ENCODE data around the gene MYH15. TPM values are rescaled to one million over a fixed set of nuclear protein-coding genes. Genes with fewer than 3 reads are reported as not detected.

MYH15 gene
- total and polyA plus RNA-seq, 5 donors from 2014 or later, result 0.03 to 0.12 TPM; not detected in 3

DNA sequence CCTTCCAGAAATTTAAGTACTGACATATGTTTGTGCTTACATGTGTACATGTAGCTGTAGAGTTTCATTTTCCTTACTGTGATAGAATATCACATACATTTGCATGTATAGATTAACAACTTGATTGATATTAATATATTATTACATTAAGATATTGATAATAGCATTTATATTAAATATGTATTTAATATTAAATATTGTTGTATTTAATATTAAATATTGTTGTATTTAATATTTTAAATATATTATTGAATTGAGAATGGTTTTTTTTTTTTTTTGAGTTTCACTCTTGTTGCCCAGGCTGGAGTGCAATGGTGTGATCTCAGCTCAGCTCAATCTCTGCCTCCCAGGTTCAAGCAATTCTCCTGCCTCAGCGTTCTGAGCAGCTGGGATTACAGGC is 76.5 kb downstream of the MYH15 start:
- Mint-ChIP-seq H3K4me1 (no peaks in the 10 kb centered on the region), H3K27ac (no peak overlapping the region), H3K4me3 (no peak overlapping the region), H3K36me3 (no peaks in the 10 kb centered on the region), H3K9me3 (peaks cover 0 to 11% (median 3%) of the 10 kb centered on the region in 7 donors), H3K27me3 (peaks cover 4% of the 10 kb centered on the region)
- Histone ChIP-seq H3K36me3 (ENCODE audit: control insufficient read depth, insufficient read depth, low read length) (no peaks in the 10 kb centered on the region), H3K9me3 (ENCODE audit: control insufficient read depth in 2 of 2, low read length in 2 of 2) (peaks cover 0 to 8% of the 10 kb centered on the region in 2 experiments), H3K4me1 (ENCODE audit: control insufficient read depth, insufficient read depth, low read length, poor library complexity, severe bottlenecking) (no peaks in the 10 kb centered on the region), H3K27ac (ENCODE audit: insufficient read depth, low read length, poor library complexity, severe bottlenecking) (no peak overlapping the region), H3K27me3 (ENCODE audit: control insufficient read depth, insufficient read depth, low read length) (no peaks in the 10 kb centered on the region), H3K4me3 (ENCODE audit: low read depth, low read length) (no peak overlapping the region)
- no peak for DNase-seq
- ATAC-seq (ENCODE audit: low read depth in 2 of 2), result no peak

DNA sequence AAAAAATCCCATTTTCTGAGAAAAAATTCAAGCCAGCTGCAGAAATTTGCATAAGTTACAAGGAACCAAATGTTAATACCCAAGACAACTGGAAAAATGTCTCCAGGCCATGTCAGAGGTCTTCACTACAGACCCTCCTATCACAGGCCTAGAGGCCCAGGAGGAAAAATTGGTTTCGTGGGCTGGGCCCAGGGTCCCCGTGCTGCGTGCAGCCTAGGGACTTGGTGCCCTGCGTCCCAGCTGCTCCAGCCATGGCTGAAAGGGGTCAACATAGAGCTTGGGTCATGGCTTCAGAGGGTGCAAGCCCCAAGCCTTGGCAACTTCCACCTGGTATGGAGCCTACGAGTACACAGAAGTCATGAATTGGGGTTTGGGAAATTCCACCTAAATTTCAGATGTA is 78.0 kb downstream of the MYH15 start:
- Mint-ChIP-seq H3K4me3 (no peak overlapping the region), H3K36me3 (no peaks in the 10 kb centered on the region), H3K4me1 (peaks cover 0 to 4% (median 0%) of the 10 kb centered on the region in 4 donors), H3K27ac (no peak overlapping the region), H3K9me3 (peaks cover 0 to 11% (median 3%) of the 10 kb centered on the region in 7 donors), H3K27me3 (peaks cover 4% of the 10 kb centered on the region)
- no peaks in the 10 kb centered on the region for H3K4me1 ChIP-seq (ENCODE audit: control insufficient read depth, insufficient read depth, low read length, poor library complexity, severe bottlenecking)
- H3K4me3 ChIP-seq (ENCODE audit: low read depth, low read length), result no peak overlapping the region
- H3K27me3 ChIP-seq (ENCODE audit: control insufficient read depth, insufficient read depth, low read length), result no peaks in the 10 kb centered on the region
- peaks cover 0 to 8% of the 10 kb centered on the region in 2 experiments for H3K9me3 ChIP-seq (ENCODE audit: control insufficient read depth in 2 of 2, low read length in 2 of 2)
- no peak overlapping the region for H3K27ac ChIP-seq (ENCODE audit: insufficient read depth, low read length, poor library complexity, severe bottlenecking)
- ATAC-seq (ENCODE audit: low read depth in 2 of 2), result no peak
- H3K36me3 ChIP-seq (ENCODE audit: control insufficient read depth, insufficient read depth, low read length), result no peaks in the 10 kb centered on the region
- DNase-seq, result no peak

DNA sequence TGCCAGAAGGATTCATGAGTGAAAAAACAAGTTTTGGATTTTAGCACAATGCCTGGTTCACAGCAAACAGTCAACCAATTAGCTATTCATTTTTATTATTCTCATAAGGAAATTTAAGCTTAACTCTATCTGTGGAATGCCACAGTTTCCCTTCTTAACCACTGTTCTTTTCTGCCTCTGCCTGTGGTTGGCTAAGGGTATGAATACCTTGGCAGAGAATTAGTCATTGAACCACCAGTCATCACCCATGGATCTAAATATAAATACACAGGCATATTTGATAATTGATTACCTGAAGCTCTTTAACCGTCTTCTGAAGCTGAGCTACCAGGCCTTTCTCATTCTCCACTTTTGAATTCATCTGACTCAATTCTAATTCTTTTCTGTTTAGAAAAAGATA is 79.9 kb downstream of the MYH15 start:
- Mint-ChIP-seq H3K4me1 (peaks cover 0 to 4% (median 0%) of the 10 kb centered on the region in 4 donors), H3K27ac (no peak overlapping the region), H3K27me3 (peaks cover 4% of the 10 kb centered on the region), H3K4me3 (no peak overlapping the region), H3K9me3 (peaks cover 0 to 11% (median 2%) of the 10 kb centered on the region in 7 donors), H3K36me3 (no peaks in the 10 kb centered on the region)
- no peaks in the 10 kb centered on the region for H3K27me3 ChIP-seq (ENCODE audit: control insufficient read depth, insufficient read depth, low read length)
- DNase-seq (no peak), ATAC-seq (ENCODE audit: low read depth in 2 of 2) (no peak)
- peaks cover 0 to 8% of the 10 kb centered on the region in 2 experiments for H3K9me3 ChIP-seq (ENCODE audit: control insufficient read depth in 2 of 2, low read length in 2 of 2)
- H3K4me1 ChIP-seq (ENCODE audit: control insufficient read depth, insufficient read depth, low read length, poor library complexity, severe bottlenecking), result no peaks in the 10 kb centered on the region
- no peak overlapping the region for H3K27ac ChIP-seq (ENCODE audit: insufficient read depth, low read length, poor library complexity, severe bottlenecking)
- H3K4me3 ChIP-seq (ENCODE audit: low read depth, low read length), result no peak overlapping the region
- H3K36me3 ChIP-seq (ENCODE audit: control insufficient read depth, insufficient read depth, low read length), result no peaks in the 10 kb centered on the region

DNA sequence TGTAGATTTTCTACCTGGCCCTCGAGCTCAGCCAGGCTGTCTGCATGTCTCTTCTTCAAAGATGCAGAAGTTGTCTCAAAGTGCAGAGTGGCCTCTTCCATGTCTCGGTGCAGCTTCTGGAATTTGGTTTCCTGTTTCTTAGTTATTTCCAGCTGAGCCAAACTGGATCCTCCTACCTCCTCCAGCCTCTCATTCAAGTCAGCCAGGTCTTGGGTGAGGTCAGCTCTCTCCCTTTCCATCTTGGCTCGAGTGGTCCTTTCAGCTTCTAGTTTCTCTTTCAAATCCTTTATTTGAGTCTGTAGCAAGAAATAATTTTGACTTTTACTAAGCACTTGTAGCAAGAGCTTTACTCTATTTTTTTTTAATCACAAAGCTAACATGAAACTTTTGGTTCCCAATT is 81.8 kb downstream of the MYH15 start:
- Histone ChIP-seq H3K4me1 (ENCODE audit: control insufficient read depth, insufficient read depth, low read length, poor library complexity, severe bottlenecking) (no peaks in the 10 kb centered on the region), H3K4me3 (ENCODE audit: low read depth, low read length) (no peak overlapping the region), H3K36me3 (ENCODE audit: control insufficient read depth, insufficient read depth, low read length) (no peaks in the 10 kb centered on the region), H3K27me3 (ENCODE audit: control insufficient read depth, insufficient read depth, low read length) (peaks cover 2% of the 10 kb centered on the region), H3K27ac (ENCODE audit: insufficient read depth, low read length, poor library complexity, severe bottlenecking) (no peak overlapping the region), H3K9me3 (ENCODE audit: control insufficient read depth in 2 of 2, low read length in 2 of 2) (peaks cover 0 to 8% of the 10 kb centered on the region in 2 experiments)
- Mint-ChIP-seq H3K4me1 (peaks cover 0 to 4% (median 0%) of the 10 kb centered on the region in 4 donors), H3K27ac (no peak overlapping the region), H3K4me3 (no peak overlapping the region), H3K36me3 (no peaks in the 10 kb centered on the region), H3K27me3 (peaks cover 4% of the 10 kb centered on the region), H3K9me3 (peaks cover 0 to 8% (median 2%) of the 10 kb centered on the region in 7 donors)
- ATAC-seq (ENCODE audit: low read depth in 2 of 2), result no peak
- DNase-seq, result no peak

DNA sequence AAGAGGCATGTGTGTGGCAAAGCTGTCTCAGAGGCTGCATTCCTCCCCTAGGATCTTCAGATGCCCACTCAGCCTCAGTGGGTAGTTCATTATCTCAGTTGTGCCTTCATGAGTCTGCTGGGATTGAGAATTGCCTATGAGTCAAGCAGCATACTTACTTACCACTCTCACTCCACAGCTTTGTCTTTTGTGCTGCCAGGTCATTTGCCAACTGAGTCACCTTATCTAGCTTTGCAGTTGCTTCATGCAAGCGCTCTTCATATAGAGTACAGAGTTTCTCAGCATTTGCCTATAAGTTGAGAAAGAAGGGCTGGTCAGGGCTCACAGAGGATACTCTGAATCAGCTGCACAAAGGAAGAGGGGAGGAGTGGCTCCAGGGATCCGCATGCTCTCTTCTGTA is 89.5 kb downstream of the MYH15 start:
- H3K4me3 Mint-ChIP-seq, result no peak overlapping the region
- H3K9me3 ChIP-seq (ENCODE audit: control insufficient read depth in 2 of 2, low read length in 2 of 2), result no peaks in the 10 kb centered on the region
- no peaks in the 10 kb centered on the region for H3K36me3 ChIP-seq (ENCODE audit: control insufficient read depth, insufficient read depth, low read length)
- H3K4me3 ChIP-seq (ENCODE audit: low read depth, low read length), result no peak overlapping the region
- H3K4me1 Mint-ChIP-seq, result no peaks in the 10 kb centered on the region
- H3K27ac ChIP-seq (ENCODE audit: insufficient read depth, low read length, poor library complexity, severe bottlenecking), result no peak overlapping the region
- peaks cover 2% of the 10 kb centered on the region for H3K27me3 ChIP-seq (ENCODE audit: control insufficient read depth, insufficient read depth, low read length)
- H3K27me3 Mint-ChIP-seq, result peaks cover 25% of the 10 kb centered on the region
- ATAC-seq (ENCODE audit: low read depth in 2 of 2) (no peak), DNase-seq (no peak)
- H3K36me3 Mint-ChIP-seq, result no peaks in the 10 kb centered on the region
- H3K4me1 ChIP-seq (ENCODE audit: control insufficient read depth, insufficient read depth, low read length, poor library complexity, severe bottlenecking), result no peaks in the 10 kb centered on the region
- no peak overlapping the region for H3K27ac Mint-ChIP-seq
- peaks cover 0 to 4% (median 0%) of the 10 kb centered on the region in 7 donors for H3K9me3 Mint-ChIP-seq

DNA sequence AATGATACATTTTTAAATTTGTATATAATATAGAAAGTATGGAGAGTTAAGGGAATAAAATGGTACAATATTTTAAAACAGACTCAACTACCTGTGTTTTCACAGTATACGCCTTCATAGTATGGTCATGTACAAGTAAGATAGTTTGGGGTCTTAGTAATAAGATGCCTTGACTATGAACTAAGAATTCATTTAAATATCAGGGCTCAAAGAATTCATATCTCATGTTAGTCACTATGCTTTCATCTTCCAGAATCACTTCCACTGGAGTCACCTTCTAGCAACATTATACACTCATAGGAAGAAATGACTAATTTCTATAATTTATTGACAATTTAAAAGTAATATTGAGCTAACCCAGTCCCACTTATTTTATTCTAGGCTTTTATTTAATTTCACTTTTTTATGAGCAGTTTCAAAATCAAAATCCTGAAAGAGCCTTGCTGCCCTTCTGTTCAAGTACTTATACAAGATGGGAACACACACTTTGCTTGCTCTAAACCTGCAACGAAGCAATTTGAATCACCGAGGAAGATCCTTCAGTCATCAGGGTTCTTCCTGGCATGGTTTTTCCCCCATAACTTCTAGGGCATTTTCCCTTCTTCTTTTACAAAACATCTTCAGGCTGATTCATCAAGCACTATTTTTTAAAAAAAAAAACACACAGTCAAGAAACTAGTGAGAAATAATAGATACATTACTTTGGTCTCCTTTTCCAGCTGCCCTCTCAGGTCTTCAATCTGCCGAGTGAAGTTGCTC is 94.1 kb downstream of the MYH15 start:
- ATAC-seq (ENCODE audit: low read depth in 2 of 2) (no peak), DNase-seq (no peak)
- H3K27ac Mint-ChIP-seq, result no peak overlapping the region
- H3K27me3 Mint-ChIP-seq, result peaks cover 22% of the 10 kb centered on the region
- Histone ChIP-seq H3K27me3 (ENCODE audit: control insufficient read depth, insufficient read depth, low read length) (peaks cover 2% of the 10 kb centered on the region), H3K4me3 (ENCODE audit: low read depth, low read length) (no peak overlapping the region), H3K9me3 (ENCODE audit: control insufficient read depth in 2 of 2, low read length in 2 of 2) (no peaks in the 10 kb centered on the region), H3K27ac (ENCODE audit: insufficient read depth, low read length, poor library complexity, severe bottlenecking) (no peak overlapping the region), H3K4me1 (ENCODE audit: control insufficient read depth, insufficient read depth, low read length, poor library complexity, severe bottlenecking) (no peaks in the 10 kb centered on the region), H3K36me3 (ENCODE audit: control insufficient read depth, insufficient read depth, low read length) (no peaks in the 10 kb centered on the region)
- H3K4me3 Mint-ChIP-seq, result no peak overlapping the region
- peaks cover 0 to 4% (median 0%) of the 10 kb centered on the region in 7 donors for H3K9me3 Mint-ChIP-seq
- no peaks in the 10 kb centered on the region for H3K36me3 Mint-ChIP-seq
- H3K4me1 Mint-ChIP-seq, result no peaks in the 10 kb centered on the region

DNA sequence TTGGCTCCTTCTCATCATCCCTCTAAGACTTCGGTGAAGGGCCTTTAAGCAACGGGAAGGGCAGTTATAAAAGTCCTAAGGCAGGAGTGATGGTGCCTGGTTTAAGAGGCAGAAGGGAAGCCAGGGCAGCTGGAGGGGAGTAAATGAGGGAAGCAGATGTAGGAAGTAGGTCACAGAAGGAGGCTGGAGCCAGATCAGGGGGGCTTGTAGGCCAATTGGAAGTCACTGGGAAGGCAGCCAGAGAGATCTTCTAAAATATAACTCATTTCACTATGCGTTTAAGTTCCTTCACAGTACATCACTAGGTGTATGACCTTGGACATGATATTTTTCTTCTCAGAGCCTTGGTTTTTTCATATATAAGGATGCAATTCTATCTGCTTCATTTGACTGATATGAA is 94.7 kb downstream of the MYH15 start:
- H3K4me1 Mint-ChIP-seq, result no peaks in the 10 kb centered on the region
- no peak overlapping the region for H3K4me3 Mint-ChIP-seq
- H3K36me3 ChIP-seq (ENCODE audit: control insufficient read depth, insufficient read depth, low read length), result no peaks in the 10 kb centered on the region
- peaks cover 2% of the 10 kb centered on the region for H3K27me3 ChIP-seq (ENCODE audit: control insufficient read depth, insufficient read depth, low read length)
- no peak overlapping the region for H3K27ac Mint-ChIP-seq
- no peaks in the 10 kb centered on the region for H3K9me3 ChIP-seq (ENCODE audit: control insufficient read depth in 2 of 2, low read length in 2 of 2)
- H3K4me3 ChIP-seq (ENCODE audit: low read depth, low read length), result no peak overlapping the region
- DNase-seq, result no peak
- no peaks in the 10 kb centered on the region for H3K4me1 ChIP-seq (ENCODE audit: control insufficient read depth, insufficient read depth, low read length, poor library complexity, severe bottlenecking)
- no peak overlapping the region for H3K27ac ChIP-seq (ENCODE audit: insufficient read depth, low read length, poor library complexity, severe bottlenecking)
- H3K9me3 Mint-ChIP-seq, result peaks cover 0 to 4% (median 0%) of the 10 kb centered on the region in 7 donors
- ATAC-seq (ENCODE audit: low read depth in 2 of 2), result no peak
- no peaks in the 10 kb centered on the region for H3K36me3 Mint-ChIP-seq
- H3K27me3 Mint-ChIP-seq, result peaks cover 21% of the 10 kb centered on the region

DNA sequence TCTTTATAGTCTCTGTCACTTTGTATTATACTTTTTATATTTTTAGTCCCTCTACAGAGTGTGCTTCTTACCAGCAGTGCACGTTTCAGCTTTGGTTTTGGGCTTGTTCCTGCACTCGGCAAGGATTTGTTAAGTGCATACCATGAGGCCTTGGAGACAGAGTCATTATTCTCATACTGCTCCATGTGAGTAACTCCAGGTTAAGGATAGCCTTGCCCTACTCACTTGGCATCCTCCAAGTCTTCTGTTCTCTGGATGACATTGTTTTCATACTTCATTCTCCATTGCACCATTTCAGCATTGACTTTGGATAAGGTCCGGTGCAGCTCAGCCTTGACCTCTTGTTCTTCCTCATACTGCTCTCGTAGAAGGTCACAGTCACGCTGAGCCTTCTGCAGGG is 96.4 kb downstream of the MYH15 start:
- H3K4me1 ChIP-seq (ENCODE audit: control insufficient read depth, insufficient read depth, low read length, poor library complexity, severe bottlenecking), result no peaks in the 10 kb centered on the region
- no peak overlapping the region for H3K27ac Mint-ChIP-seq
- no peak for DNase-seq
- no peak overlapping the region for H3K4me3 ChIP-seq (ENCODE audit: low read depth, low read length)
- no peak overlapping the region for H3K27ac ChIP-seq (ENCODE audit: insufficient read depth, low read length, poor library complexity, severe bottlenecking)
- no peak for ATAC-seq (ENCODE audit: low read depth in 2 of 2)
- H3K36me3 Mint-ChIP-seq, result no peaks in the 10 kb centered on the region
- H3K4me3 Mint-ChIP-seq, result no peak overlapping the region
- peaks cover 12% of the 10 kb centered on the region for H3K27me3 Mint-ChIP-seq
- no peaks in the 10 kb centered on the region for H3K9me3 Mint-ChIP-seq
- H3K36me3 ChIP-seq (ENCODE audit: control insufficient read depth, insufficient read depth, low read length), result no peaks in the 10 kb centered on the region
- H3K4me1 Mint-ChIP-seq, result no peaks in the 10 kb centered on the region
- H3K27me3 ChIP-seq (ENCODE audit: control insufficient read depth, insufficient read depth, low read length), result peaks cover 2% of the 10 kb centered on the region
- no peaks in the 10 kb centered on the region for H3K9me3 ChIP-seq (ENCODE audit: control insufficient read depth in 2 of 2, low read length in 2 of 2)
